Measurements from ENCODE around the gene BPIFA3. TPM values are rescaled to one million over a fixed set of nuclear protein-coding genes. Genes with fewer than 3 reads are reported as not detected.
A peak's percentile ranks its signal among the peaks of the same experiment; 100 is the strongest.
"Not testable (repeated sequence)": the region's sequence is repeated elsewhere in the genome, so short reads cannot be mapped to it uniquely, and the experiment has no call there.

The BPIFA3 gene
- total RNA-seq, 1 donor from 2014 or later: not detected

DNA sequence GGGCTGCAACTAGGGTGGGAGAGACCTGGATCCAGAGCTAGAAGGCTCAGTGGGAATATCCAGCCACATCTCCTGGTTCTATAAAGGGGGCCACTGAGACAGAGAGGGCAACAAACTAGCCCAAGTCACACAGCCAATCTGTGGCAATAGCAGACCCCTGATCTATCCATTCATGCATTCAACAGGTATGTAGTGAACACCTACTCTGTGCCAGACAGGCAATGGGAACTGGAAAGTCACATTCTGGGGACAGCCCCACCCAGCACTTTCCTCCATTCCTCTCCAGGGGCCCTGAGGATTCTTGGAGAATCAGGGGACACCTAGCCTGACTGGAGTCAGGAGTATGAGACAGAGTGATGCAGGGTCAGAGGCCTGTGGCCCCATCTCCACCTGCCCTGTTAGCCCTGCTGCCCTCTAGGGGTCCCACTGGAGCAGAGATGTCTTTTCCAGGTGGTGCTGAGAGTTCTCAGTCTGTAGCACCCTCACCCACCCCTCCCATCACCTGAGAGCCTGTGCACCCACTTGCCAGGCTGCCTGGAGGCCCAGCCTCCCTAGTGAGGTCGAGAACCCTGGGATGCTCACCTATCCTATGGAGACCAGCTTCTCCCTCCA is 35.6 kb upstream of the BPIFA3 start:
- Mint-ChIP-seq H3K36me3 (no peaks in the 10 kb centered on the region), H3K27me3 (ENCODE audit: insufficient read depth, low read depth) (peaks cover 7% of the 10 kb centered on the region), H3K4me3 (no peak overlapping the region), H3K4me1 (peaks cover 3% of the 10 kb centered on the region), H3K27ac (no peak overlapping the region), H3K9me3 (no peaks in the 10 kb centered on the region)
- no peak overlapping the region for H3K4me3 ChIP-seq
- H2AFZ ChIP-seq (replicated peaks): no peak overlapping the region
- H3F3A ChIP-seq (ENCODE audit: low read depth): peaks cover 12% of the 10 kb centered on the region
- H3K9ac ChIP-seq: no peak overlapping the region
- H3K27me3 ChIP-seq: no peaks in the 10 kb centered on the region
- no peaks in the 10 kb centered on the region for H3K79me2 ChIP-seq (ENCODE audit: low read depth)
- no peaks in the 10 kb centered on the region for H4K20me1 ChIP-seq (ENCODE audit: low read depth)
- peaks cover 7% of the 10 kb centered on the region for H3K4me1 ChIP-seq
- no peaks in the 10 kb centered on the region for H3K9me3 ChIP-seq (ENCODE audit: low read depth)
- DNase-seq (ENCODE audit: low spot score): no peak
- H3K36me3 ChIP-seq: no peaks in the 10 kb centered on the region
- TF ChIP-seq EZH2phosphoT487 (IDR thresholded peaks at IDR 0.05) (no peak), CTCF (IDR thresholded peaks at IDR 0.05) (peak; percentile 27), EZH2 (IDR thresholded peaks at IDR 0.05) (no peak)
- H3K27ac ChIP-seq: no peak overlapping the region
- no peak overlapping the region for H3K4me2 ChIP-seq

GRCh38 chr20:33183312-33183711 is 33.8 kb upstream of the BPIFA3 start:
- Histone ChIP-seq H3K27me3 (no peaks in the 10 kb centered on the region), H3K4me1 (peaks cover 3% of the 10 kb centered on the region), H3F3A (ENCODE audit: low read depth) (peaks cover 8% of the 10 kb centered on the region), H2AFZ (replicated peaks) (no peak overlapping the region), H3K36me3 (no peaks in the 10 kb centered on the region), H3K4me2 (no peak overlapping the region), H3K9ac (no peak overlapping the region), H3K9me3 (ENCODE audit: low read depth) (no peaks in the 10 kb centered on the region), H3K79me2 (ENCODE audit: low read depth) (no peaks in the 10 kb centered on the region), H3K27ac (no peak overlapping the region), H4K20me1 (ENCODE audit: low read depth) (no peaks in the 10 kb centered on the region), H3K4me3 (no peak overlapping the region)
- TF ChIP-seq CTCF (IDR thresholded peaks at IDR 0.05) (no peak), EZH2phosphoT487 (IDR thresholded peaks at IDR 0.05) (no peak), EZH2 (IDR thresholded peaks at IDR 0.05) (no peak)
- H3K27ac Mint-ChIP-seq: no peak overlapping the region
- no peaks in the 10 kb centered on the region for H3K36me3 Mint-ChIP-seq
- no peak overlapping the region for H3K4me3 Mint-ChIP-seq
- DNase-seq (ENCODE audit: low spot score): no peak
- H3K9me3 Mint-ChIP-seq: no peaks in the 10 kb centered on the region
- peaks cover 7% of the 10 kb centered on the region for H3K27me3 Mint-ChIP-seq (ENCODE audit: insufficient read depth, low read depth)
- H3K4me1 Mint-ChIP-seq: peaks cover 3% of the 10 kb centered on the region

GRCh38 chr20:33185031-33185590 is 32.0 kb upstream of the BPIFA3 start:
- H2AFZ ChIP-seq (replicated peaks); H3K27me3 Mint-ChIP-seq (ENCODE audit: insufficient read depth, low read depth); H3K4me1 ChIP-seq; H3K27ac Mint-ChIP-seq; H3K4me2 ChIP-seq; H3K27me3 ChIP-seq; H3K36me3 Mint-ChIP-seq; H3K36me3 ChIP-seq; DNase-seq (ENCODE audit: low spot score); H3K9me3 ChIP-seq (ENCODE audit: low read depth); H3K4me3 ChIP-seq; H4K20me1 ChIP-seq (ENCODE audit: low read depth); H3F3A ChIP-seq (ENCODE audit: low read depth); H3K4me3 Mint-ChIP-seq; H3K27ac ChIP-seq; H3K79me2 ChIP-seq (ENCODE audit: low read depth); H3K9me3 Mint-ChIP-seq; H3K4me1 Mint-ChIP-seq; H3K9ac ChIP-seq: not testable (repeated sequence)

GRCh38 chr20:33187491-33187890 is 29.7 kb upstream of the BPIFA3 start:
- Histone ChIP-seq H3F3A (ENCODE audit: low read depth) (no peaks in the 10 kb centered on the region), H3K27me3 (no peaks in the 10 kb centered on the region), H3K79me2 (ENCODE audit: low read depth) (no peaks in the 10 kb centered on the region), H3K9ac (no peak overlapping the region), H3K4me1 (no peaks in the 10 kb centered on the region), H3K27ac (no peak overlapping the region), H3K4me3 (no peak overlapping the region), H3K36me3 (no peaks in the 10 kb centered on the region), H2AFZ (replicated peaks) (no peak overlapping the region), H3K4me2 (no peak overlapping the region), H3K9me3 (ENCODE audit: low read depth) (no peaks in the 10 kb centered on the region), H4K20me1 (ENCODE audit: low read depth) (no peaks in the 10 kb centered on the region)
- Mint-ChIP-seq H3K36me3 (no peaks in the 10 kb centered on the region), H3K4me1 (no peaks in the 10 kb centered on the region), H3K27me3 (ENCODE audit: insufficient read depth, low read depth) (peaks cover 12% of the 10 kb centered on the region), H3K9me3 (no peaks in the 10 kb centered on the region), H3K27ac (no peak overlapping the region), H3K4me3 (no peak overlapping the region)
- no peak for DNase-seq (ENCODE audit: low spot score)
- no peak for TF ChIP-seq EZH2 (IDR thresholded peaks at IDR 0.05)
- TF ChIP-seq EZH2phosphoT487 (IDR thresholded peaks at IDR 0.05): no peak
- no peak for TF ChIP-seq CTCF (IDR thresholded peaks at IDR 0.05)

Measured in neural progenitor cell (in vitro differentiated cells).